Measurements from ENCODE around the gene BMS1. TPM values are rescaled to one million over a fixed set of nuclear protein-coding genes. Genes with fewer than 3 reads are reported as not detected.

The BMS1 gene
- total RNA-seq, 1 experiment from 2014 or later = 25.9 TPM

DNA sequence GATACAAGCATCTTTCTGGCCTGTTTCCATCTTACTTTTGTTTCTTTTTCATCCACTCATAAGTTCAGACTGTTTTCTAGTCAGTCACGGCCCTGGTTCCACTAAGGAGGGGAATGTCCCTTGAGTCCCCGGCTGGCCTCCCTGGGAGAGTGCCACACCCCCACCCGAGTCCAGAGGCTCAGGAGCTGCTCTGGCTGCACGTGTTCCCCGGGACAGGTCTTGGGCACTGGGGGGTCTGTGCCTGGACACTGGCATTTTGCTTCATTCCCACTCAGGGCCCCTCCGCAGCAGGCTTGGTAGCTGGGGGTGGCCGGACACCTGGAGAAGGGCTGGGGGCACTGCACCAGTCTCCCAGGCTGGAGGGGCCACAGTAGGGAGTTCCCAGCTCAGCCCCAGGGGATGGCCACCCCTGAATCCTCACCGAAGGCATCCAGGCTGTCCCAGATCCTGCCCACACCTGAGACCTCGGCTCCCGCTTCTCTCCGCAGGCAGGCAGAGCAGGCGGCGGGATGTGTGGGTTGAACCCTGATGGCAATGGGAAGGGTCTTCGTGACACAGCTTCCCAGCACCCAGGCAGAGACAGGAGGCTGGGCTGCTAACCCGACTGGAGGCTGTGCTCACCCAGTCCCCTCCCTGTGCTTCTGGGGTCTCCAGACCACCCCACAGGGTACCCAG lies 92.3 kb downstream of the BMS1 start:
- CTCF ChIA-PET = no interaction called here
- Mint-ChIP-seq H3K36me3 (ENCODE audit: insufficient read depth, unreplicated experiment) (no peaks in the 10 kb centered on the region), H3K9me3 (ENCODE audit: low read depth, unreplicated experiment) (no peaks in the 10 kb centered on the region), H3K27ac (ENCODE audit: unreplicated experiment) (no peak overlapping the region), H3K4me3 (ENCODE audit: low read depth, unreplicated experiment) (no peak overlapping the region), H3K4me1 (ENCODE audit: low read depth, unreplicated experiment) (no peaks in the 10 kb centered on the region), H3K27me3 (ENCODE audit: unreplicated experiment) (peaks cover 71% of the 10 kb centered on the region)
- no TSS peak for BruUV-seq (replicated peaks)
- TF ChIP-seq, protein P1, sequence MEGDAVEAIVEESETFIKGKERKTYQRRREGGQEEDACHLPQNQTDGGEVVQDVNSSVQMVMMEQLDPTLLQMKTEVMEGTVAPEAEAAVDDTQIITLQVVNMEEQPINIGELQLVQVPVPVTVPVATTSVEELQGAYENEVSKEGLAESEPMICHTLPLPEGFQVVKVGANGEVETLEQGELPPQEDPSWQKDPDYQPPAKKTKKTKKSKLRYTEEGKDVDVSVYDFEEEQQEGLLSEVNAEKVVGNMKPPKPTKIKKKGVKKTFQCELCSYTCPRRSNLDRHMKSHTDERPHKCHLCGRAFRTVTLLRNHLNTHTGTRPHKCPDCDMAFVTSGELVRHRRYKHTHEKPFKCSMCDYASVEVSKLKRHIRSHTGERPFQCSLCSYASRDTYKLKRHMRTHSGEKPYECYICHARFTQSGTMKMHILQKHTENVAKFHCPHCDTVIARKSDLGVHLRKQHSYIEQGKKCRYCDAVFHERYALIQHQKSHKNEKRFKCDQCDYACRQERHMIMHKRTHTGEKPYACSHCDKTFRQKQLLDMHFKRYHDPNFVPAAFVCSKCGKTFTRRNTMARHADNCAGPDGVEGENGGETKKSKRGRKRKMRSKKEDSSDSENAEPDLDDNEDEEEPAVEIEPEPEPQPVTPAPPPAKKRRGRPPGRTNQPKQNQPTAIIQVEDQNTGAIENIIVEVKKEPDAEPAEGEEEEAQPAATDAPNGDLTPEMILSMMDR (IDR thresholded peaks at IDR 0.05; ENCODE audit: unreplicated experiment) = no peak
- DNase-seq = no peak
- intact Hi-C loops (cut with micrococcal nuclease; ENCODE audit: unreplicated experiment) = loop anchor here (5.0 kb wide), 1 partner anchor 202 kb away; the partner anchor contains the start of gene RET

GRCh38 chr10:42875388-42875755 lies 92.8 kb downstream of the BMS1 start:
- Mint-ChIP-seq H3K36me3 (ENCODE audit: insufficient read depth, unreplicated experiment) (no peaks in the 10 kb centered on the region), H3K27me3 (ENCODE audit: unreplicated experiment) (peaks cover 71% of the 10 kb centered on the region), H3K4me1 (ENCODE audit: low read depth, unreplicated experiment) (no peaks in the 10 kb centered on the region), H3K27ac (ENCODE audit: unreplicated experiment) (no peak overlapping the region), H3K9me3 (ENCODE audit: low read depth, unreplicated experiment) (peaks cover 3% of the 10 kb centered on the region), H3K4me3 (ENCODE audit: low read depth, unreplicated experiment) (no peak overlapping the region)
- no TSS peak for BruUV-seq (replicated peaks)
- CTCF ChIA-PET = no interaction called here
- intact Hi-C loops (cut with micrococcal nuclease; ENCODE audit: unreplicated experiment) = no loop called here
- TF ChIP-seq, protein P1 (IDR thresholded peaks at IDR 0.05; ENCODE audit: unreplicated experiment) = no peak
- no peak for DNase-seq

DNA sequence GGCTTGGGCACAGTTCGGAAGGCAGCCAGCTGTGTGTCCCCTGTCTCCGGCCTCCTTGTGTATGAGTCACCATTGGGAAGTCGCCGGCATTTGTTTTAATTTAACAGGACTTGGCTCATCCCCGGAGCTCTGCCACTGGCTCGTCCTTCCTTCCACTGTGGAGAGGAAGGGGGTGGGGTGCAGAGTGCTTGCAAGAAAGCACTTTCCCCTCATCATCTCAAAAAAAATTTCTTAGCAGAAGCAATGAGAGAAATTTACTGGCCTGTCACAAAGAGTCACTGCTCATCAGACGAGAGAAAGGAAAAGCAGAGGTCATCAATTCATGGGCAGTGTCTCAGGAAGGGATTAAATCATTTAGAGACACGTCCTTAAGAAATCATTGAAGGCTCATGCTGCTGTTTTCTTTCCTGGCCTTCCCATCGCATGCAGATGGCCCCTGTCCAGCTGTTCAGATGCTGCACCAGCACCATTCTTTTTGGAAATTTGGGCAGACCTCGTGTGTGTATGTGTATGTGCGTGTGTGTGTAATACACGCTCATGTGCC lies 93.3 kb downstream of the BMS1 start:
- no peak for DNase-seq
- BruUV-seq (replicated peaks) = no TSS peak
- CTCF ChIA-PET = no interaction called here
- intact Hi-C loops (cut with micrococcal nuclease; ENCODE audit: unreplicated experiment) = no loop called here
- TF ChIP-seq, protein P1 (IDR thresholded peaks at IDR 0.05; ENCODE audit: unreplicated experiment) = no peak
- no peak overlapping the region for H3K4me3 Mint-ChIP-seq (ENCODE audit: low read depth, unreplicated experiment)
- no peak overlapping the region for H3K27ac Mint-ChIP-seq (ENCODE audit: unreplicated experiment)
- peaks cover 3% of the 10 kb centered on the region for H3K9me3 Mint-ChIP-seq (ENCODE audit: low read depth, unreplicated experiment)
- H3K27me3 Mint-ChIP-seq (ENCODE audit: unreplicated experiment) = peaks cover 71% of the 10 kb centered on the region
- H3K4me1 Mint-ChIP-seq (ENCODE audit: low read depth, unreplicated experiment) = no peaks in the 10 kb centered on the region
- no peaks in the 10 kb centered on the region for H3K36me3 Mint-ChIP-seq (ENCODE audit: insufficient read depth, unreplicated experiment)

- Mint-ChIP-seq H3K9me3 (ENCODE audit: low read depth, unreplicated experiment) (peaks cover 3% of the 10 kb centered on the region), H3K36me3 (ENCODE audit: insufficient read depth, unreplicated experiment) (no peaks in the 10 kb centered on the region), H3K27me3 (ENCODE audit: unreplicated experiment) (peaks cover 72% of the 10 kb centered on the region), H3K27ac (ENCODE audit: unreplicated experiment) (no peak overlapping the region), H3K4me3 (ENCODE audit: low read depth, unreplicated experiment) (no peak overlapping the region), H3K4me1 (ENCODE audit: low read depth, unreplicated experiment) (no peaks in the 10 kb centered on the region)
- BruUV-seq (replicated peaks) = no TSS peak
- CTCF ChIA-PET = no interaction called here
- TF ChIP-seq, protein P1 (IDR thresholded peaks at IDR 0.05; ENCODE audit: unreplicated experiment) = no peak
- intact Hi-C loops (cut with micrococcal nuclease; ENCODE audit: unreplicated experiment) = no loop called here
- no peak for DNase-seq
Observed at GRCh38 chr10:42876476-42876875, 93.9 kb downstream of the BMS1 start.
